PC-3 (cell line): ENCODE data around the gene TBC1D24.
"Not testable (repeated sequence)": the region's sequence is repeated elsewhere in the genome, so short reads cannot be mapped to it uniquely, and the experiment has no call there.

Experiments used
- CTCF ChIP-seq: fragments of 300-600 bp; sonication (generic); conservative IDR thresholded peaks from 2 replicates; pipeline ENCODE4 v1.5.1; 2017; ENCODE audit warnings: antibody characterized with exemption, low read depth, mild to moderate bottlenecking, low read length
- EZH2 ChIP-seq: fragments of 300-600 bp; sonication (generic); IDR thresholded peaks from one replicate; pipeline ENCODE4 v1.6.1; 2017; ENCODE audit warnings: antibody characterized with exemption, mild to moderate bottlenecking, low read length; ENCODE audit not compliant: unreplicated experiment

GRCh38 chr16:2533142-2533755 is 58.3 kb downstream of the TBC1D24 start:
- TF ChIP-seq CTCF, EZH2: not testable (repeated sequence)
